HG03558 (cell line): ENCODE results near the gene TPGS1.

Experiments used
- ATAC-seq: cut with Tn5 transposase; IDR thresholded peaks from one replicate; pipeline ENCODE4 v1.9.1; 2021; ENCODE audit warnings: moderate number of reproducible peaks; ENCODE audit not compliant: unreplicated experiment; ENCODE audit errors: extremely low read depth

Gene TPGS1, protein sequence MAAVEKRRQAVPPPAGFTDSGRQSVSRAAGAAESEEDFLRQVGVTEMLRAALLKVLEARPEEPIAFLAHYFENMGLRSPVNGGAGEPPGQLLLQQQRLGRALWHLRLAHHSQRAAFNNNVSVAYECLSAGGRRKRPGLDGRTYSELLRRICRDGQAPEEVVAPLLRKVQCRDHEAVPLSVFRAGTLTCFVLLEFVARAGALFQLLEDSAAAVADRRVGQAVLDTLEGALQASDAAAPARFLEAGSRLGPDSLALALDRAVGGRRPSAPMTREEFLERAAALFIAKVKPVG

DNA sequence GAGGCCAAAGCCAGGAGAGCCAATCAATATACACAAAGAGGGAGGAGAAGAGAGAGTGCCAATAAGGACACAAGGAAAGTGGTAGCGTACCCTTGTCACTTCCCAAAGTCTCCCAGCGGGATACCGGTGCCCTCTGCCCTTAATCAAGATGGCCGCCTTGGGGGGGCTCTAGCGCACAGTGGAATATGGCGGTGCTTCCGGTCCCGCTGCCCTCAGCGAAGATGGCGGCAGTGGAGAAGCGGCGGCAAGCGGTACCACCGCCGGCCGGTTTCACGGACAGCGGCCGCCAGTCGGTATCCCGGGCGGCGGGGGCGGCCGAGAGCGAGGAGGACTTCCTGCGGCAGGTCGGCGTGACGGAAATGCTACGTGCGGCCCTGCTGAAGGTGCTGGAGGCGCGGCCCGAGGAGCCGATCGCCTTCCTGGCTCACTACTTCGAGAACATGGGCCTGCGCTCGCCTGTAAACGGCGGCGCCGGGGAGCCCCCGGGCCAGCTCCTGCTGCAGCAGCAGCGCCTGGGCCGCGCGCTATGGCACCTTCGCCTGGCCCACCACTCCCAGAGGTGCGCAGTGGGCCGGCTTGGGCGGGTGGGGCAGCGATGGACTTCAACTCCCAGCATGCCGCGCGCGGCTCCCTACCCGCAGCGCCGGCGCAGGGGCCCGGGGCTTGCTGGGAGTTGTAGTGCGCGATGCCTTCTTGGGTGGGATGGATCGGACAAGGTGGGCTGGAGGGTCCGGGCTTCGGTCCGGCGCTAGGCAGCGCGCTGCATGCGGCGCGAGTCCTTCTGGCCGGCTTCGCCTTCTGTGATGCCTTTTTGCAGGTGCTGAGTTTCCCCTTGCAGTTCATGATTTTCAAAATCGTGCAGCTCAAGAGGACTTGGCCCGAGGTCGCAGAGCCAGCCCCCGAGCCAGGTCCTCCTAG is at the start of gene TPGS1:
TPGS1 (plus strand) TSS at position 212 of the 918 bp plus-strand sequence; CDS start at position 222, 10 bp downstream.
- ATAC-seq, result peak; percentile 31

DNA sequence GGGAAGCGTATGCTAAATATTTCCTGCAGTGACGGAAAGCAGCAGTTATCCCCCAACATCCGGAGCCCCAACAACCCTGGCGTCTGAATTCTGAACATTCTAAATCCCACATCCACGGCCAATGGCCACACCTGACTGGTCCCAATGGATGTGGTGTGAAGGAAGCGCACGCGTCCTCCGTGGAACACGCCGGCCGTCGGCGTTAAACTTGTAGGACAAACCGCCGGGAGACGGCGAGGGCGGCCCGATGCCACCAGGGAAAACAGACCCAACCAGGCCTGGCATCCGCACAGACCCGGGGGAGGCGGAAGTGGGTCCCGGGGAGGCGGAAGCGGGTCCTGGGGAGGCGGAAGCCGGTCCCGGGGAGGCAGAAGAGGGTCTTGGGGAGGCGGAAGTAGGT is 49.7 kb upstream of the TPGS1 start:
- ATAC-seq, result no peak

DNA sequence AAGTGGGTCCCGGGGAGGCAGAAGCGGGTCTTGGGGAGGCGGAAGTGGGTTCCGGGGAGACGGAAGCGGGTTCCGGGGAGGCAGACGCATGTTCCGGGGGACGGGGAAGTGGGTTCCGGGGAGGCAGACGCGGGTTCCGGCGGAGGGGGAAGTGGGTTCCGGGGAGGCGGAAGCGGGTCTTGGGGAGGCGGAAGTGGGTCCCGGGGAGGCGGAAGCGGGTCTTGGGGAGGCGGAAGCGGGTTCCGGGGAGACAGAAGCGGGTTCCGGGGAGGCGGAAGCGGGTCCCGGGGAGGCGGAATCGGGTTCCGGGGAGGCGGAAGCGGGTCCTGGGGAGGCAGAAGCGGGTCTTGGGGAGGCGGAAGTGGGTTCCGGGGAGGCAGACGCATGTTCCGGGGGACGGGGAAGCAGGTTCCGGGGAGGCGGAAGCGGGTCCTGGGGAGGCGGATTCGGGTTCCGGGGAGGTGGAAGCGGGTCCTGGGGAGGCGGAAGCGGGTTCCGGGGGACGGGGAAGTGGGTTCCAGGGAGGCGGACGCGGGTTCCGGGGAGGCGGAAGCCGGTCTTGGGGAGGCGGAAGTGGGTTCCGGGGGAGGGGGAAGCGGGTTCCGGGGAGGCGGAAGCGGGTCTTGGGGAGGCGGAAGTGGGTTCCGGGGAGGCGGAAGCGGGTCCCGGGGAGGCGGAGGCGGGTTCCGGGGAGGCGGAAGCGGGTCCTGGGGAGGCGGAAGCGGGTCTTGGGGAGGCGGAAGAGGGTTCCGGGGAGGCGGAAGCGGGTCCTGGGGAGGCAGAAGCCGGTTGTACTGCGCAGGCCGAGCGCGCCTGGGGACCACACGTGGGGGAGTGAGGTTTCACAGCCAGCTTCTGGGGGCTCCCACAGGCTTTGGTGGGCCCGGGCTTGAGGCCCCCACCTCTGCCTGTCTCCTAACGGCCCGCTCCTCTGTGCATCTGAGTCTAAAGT is 48.9 kb upstream of the TPGS1 start:
- no peak for ATAC-seq

DNA sequence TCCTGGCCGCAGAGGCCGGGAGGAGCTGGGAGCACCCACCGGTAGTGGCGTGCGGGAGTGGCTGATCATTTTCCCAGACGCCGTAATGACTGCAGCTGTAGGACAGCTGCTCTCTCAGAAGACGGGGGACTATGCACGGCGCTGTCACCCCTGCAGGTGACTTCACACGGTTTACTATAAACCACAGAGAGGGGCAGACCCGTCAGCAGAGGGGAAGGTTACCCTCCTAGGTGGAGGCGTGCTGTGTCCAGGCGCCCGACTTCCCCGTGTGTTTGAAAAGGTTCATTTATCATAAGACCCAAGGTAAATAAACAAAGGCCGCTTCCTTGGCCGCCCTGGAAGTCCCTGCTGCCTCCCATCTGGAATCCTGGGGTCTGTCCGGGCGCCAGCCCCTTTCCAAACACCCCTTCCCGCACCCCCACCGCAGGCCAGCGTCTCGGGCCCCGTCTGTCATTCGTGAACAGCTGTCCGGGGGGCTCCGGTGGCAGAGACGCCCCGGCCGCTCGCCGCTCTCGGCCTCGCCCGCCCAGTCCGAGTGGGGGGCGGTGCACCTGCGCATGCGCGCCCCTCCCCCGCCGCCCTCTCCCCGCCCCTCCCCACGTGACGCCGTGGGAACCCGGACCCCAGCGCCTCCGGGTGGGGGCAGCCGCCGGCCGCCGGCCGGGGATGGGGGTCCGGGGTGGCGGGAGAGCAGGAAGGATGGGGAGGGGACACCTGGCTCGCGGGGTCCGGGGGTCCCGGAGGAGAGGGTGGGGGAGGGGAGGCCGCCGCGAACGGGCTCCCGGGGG is 47.4 kb upstream of the TPGS1 start:
- no peak for ATAC-seq

DNA sequence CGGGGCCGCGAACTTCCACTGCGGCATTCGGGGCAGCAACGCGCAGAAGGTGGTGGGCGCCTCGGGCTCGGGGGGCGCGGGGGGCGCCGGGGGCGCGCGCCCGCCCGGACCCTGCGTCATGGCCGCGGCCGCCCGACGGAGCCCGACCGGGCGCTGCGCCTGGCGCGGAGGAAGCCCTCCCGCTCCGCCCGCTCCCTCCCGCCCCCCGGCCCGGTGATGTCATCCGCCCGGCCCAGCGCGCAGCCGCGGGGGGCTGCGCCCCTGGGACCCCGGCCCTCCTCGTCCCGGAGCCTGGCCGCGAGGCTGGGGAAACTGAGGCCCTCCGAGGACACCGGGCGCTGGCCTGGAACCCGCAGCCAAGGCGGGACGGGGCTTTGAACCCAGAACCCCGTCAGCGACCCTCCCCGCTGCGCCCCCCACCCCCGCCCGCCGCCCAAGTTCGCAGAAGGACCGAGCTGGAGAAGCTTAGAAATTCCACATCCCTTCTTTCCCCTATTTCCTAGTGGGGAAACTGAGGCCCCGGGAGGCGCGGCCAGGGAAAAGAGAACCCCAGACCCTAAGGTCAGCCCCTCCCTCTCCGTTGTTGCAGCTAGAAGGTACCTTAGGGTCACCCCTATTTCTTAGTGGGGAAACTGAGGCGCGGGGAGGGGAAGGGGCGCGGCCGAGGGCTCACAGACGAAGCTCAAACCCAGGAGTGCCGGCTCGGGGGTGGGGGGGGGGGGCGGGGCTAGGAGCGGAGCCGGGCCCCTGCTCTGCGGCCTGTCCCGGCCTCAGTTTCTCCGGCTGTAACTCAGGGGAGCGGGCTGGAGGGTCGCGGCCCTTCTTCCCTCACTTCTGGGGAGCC is 46.2 kb upstream of the TPGS1 start, which contains the start of gene SHC2:
SHC2 (minus strand) TSS at position 157 of the 844 bp plus-strand sequence; CDS start at position 120, 37 bp downstream.
- no peak for ATAC-seq

DNA sequence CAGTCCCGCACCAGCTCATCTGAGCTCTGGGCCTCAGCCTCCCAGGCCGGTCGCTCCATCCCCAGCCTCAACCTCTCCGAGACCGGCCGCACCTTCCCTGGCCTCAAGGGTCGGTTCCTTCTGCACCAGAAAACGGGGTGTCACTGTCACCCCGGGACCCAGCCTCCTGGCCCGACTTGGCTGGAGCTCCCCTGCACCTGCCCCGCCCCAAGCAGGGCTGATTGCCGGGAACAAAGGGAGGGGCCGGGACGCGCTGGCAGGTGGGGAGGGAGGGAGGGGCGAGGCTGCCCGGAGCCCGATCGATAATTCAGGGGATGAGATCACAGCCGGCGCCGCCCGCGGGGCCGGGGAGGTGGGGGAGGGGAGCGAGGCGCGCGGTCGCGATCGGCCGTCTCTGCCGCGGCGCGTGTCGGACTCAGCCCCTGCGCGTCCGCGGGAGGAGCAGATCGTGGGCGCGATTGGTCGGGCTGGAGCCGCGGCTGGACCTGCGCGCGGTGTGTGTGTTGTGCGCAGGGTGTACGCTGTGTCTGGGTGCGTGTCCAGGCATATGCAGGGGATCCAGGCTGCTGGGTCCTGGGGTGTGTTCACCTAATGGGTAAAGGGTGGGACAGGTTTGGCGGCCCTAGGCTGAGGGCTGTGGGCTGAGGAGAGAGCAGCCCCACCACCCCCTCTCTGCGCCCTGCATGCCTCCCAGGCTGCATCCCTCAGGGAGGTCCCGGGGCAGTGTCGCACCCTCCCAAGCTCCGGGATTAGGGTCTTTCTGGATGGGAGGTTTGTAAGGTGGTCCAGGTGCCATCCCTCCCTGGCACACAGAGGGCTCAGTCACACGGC is 45.4 kb upstream of the TPGS1 start:
- no peak for ATAC-seq

DNA sequence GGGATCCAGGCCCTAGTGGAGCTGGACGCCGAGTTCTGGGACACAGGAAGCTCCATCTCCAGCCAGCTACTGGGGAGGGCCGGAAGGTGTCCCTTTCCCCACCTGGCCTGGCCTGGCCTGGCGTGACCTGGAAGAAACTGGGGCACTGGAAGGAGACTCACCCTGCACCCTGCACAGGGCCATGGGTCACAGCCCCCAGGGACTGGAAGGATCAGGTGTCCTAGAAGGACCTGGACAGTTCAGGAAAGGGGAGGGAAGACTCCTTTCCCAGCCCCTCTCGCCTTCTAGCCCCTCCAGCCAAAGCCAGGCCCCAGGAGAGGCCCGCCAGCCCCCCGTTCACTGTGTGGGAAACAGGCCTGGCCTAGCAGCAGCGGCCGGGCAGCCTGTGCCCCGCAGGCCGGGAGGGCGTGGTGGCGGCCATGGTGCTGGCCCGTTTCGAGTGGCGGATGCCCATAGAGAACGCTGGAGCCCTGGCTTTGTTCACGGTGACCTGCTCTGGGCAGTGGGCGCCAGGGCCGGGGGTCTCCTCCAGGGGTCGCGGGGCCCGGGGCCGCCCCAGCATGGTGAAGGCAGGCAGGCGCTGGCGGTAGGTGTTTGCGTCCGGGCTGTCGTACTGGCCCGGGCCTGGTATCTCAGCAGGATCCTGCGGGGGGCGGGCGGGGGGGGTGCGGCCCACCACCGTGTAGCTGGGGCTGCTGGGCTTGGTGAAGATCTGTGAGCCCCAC is 43.7 kb upstream of the TPGS1 start:
- ATAC-seq, result no peak

DNA sequence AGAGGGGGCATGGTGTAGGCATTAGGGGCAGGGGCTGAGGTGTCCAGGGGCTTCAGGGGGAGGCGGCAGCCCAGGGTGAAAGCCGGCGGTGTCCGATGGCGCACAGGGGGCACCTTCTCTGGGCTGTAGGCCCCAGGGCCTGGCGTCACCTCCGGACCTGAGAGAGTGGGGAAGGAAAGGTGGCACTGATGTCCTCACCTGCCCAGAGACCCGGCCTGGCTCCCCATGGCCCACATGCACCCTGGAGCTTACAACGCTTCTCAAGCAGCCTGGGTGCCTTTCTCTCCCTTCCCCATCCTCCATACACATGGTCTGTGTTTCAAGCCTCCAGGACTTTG is 43.1 kb upstream of the TPGS1 start:
- ATAC-seq, result no peak

DNA sequence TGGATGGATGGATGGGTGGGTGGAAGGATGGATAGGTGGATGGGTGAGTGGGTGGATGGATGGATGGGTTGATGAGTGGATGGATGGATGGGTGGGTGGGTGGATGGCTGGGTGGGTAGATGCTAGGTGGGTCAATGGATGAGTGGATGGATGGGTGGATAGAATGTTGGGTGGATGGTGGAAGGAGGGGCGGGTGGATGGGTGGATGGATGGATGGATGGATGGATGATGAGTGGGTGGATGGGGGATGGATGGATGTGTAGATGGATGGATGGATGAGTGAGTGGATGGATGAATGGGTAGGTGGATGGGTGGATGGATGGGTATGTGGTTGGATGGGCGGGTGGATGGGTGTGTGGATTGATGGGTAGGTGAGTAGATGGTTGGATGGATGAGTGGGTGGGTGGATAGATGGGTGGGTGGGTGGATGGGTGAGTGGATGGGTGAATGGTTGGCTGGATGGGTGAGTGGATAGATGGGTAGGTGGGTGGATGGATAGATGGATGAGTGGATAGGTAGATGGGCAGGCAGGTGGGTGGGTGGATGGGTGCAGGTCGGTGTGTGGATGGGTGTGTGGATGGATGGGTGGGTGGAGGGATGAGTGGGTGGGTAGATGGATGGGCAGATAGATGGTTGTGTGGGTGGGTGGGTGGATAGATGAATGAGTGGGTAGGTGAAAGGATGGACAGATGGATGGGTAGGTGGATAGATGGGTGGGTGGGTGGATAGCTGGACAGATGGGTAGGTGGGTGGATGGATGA is 42.1 kb upstream of the TPGS1 start:
- no peak for ATAC-seq

DNA sequence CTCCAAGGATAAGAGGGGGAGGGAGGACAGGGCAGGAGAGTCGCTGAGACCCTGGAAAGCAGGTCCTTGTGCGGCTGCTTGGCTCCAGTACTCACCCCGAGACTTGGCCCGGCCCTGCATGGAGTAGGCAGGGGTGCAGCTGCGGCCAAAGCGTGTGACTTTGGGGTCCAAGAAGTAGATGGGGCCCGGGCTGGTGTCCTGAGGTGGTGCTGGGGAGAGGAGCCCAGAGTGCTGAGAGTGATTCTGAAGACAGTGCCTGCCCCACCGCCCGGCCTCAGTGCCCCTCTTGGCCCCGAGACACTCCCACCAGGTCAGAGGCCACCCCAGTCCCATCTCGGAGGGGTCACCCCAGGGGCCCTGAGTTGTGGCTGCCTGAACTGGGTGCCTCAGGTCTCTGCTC is 39.7 kb upstream of the TPGS1 start:
- no peak for ATAC-seq

DNA sequence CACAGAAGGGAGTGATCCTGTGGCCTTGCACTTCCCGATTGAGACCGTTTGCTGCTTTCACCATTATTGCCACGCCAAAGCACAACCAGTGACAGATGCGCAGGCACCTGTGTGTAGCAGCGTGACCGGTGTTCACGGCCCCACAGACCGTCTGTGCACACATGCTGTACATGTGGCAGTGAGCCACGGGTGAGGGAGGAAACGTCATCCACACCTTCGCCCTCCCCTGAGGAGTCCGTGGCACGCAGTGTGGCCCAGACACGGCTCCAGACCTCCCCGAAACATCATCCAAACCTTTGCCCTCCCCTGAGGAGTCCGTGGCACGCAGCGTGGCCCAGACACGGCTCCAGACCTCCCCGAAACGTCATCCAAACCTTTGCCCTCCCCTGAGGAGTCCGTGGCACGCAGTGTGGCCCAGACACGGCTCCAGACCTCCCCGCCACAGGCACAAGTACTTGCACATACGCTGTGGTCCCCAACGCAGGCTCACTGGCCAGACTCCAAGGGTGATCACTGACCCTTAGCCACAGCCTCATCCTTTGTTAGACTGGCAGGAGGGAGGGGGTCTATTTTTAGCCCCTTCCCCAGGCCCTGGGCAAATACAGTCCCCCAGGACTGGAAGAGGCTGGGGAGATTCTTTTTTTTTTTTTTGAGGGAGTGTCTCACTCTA is 38.6 kb upstream of the TPGS1 start:
- ATAC-seq, result no peak

DNA sequence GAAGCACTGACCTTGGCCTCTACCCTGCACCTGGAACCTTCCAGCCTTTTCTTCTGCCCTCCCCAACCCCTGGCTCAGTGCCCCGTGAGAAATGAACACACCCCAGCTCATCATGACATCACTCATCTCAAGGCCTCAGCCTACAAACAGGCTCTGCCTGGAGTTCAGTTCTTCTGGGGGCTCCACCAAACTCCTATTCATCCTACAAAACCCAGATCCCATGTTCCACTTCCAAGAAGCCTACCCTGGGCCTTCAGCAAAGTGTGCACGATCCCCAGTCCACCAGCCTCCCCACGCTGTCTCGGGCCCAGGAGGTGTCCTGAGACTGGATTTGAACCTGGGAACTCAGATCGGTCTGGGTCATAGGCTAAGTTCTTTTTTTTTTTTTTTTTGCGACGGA is 37.5 kb upstream of the TPGS1 start:
- no peak for ATAC-seq

DNA sequence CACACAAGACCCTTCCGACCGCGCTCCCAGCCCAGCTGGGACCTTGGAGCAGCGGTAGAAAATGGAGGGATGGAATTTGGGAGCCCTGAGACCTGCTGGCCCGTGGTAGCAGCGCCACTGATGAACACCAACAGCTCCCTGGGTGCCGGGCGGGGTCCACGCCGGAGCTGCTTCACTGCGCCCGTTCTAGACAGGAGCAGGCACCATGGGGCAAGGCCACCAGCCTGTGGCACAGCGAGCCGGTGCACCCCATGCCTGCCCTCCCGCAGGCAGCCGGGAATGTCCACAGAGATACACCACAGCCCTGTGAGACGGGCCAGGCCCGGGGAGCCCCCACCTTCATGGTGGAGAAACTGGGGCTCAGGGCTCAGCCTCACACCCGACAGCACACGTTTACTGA is 36.6 kb upstream of the TPGS1 start:
- no peak for ATAC-seq

DNA sequence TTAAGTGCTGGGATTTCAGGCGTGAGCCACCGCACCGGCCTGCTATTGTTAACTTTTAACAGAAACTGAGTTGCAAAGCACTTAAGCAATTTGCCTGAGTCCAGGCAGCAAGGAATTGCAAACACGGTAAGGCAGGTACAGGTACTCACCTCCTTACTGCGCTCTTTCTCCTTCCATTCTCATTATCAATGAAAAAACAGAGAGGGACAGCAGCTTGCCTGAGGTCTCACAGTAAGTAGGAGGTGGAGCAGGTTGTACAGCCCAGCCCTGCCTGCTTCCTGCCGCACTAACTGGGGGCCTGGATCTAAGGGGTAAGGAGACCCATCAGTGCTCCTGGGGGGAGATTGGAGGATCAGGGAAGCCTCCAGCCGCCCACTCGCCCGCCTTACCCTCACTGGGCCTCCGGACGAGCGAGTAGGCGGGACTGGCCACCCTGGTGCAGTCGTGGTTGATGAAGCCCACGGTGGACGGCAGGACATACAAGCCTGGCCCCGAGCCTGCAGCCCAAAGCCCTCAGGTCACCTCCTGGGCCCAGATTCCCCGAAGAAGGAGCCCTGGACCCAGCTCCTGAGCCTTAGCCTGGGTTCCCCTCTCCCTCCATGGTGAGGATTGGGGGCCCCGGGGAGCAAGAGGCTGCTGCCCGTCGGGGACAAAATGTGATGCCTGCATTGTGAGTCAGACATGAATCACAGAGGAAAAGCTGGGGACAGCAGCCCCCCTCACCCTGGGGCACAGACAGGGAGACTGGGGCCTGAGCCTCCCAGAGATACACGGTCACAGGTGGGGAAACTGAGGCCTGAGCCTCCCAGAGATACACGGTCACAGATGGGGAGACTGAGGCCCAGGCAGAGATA is 35.1 kb upstream of the TPGS1 start:
- no peak for ATAC-seq
